Peyer's patch (tissue), 4 donors: Measurements from ENCODE around the gene PPAT.

Experiments
- CTCF ChIP-seq, 6 experiments: fragments of 450-650 bp in 4 of 6; fragments of 200-600 bp in 2 of 6; sonication (generic) in 1 of 6; IDR thresholded peaks; one replicate each; pipeline ENCODE4 v1.5.1; 2017 to 2019; ENCODE audit warnings: antibody characterized with exemption in 6 of 6, mild to moderate bottlenecking in 3 of 6, moderate library complexity in 1 of 6
- POLR2A ChIP-seq, 2 donors: fragments of 450-650 bp; IDR thresholded peaks; one replicate each; pipeline ENCODE4 v1.5.1; 2017; ENCODE audit warnings: antibody characterized with exemption in 2 of 2, mild to moderate bottlenecking in 2 of 2, moderate library complexity in 2 of 2

GRCh38 chr4:56391270-56391669 is 44.1 kb downstream of the PPAT start:
- TF ChIP-seq CTCF (IDR thresholded peaks at IDR 0.05) = no peak
- no peak for TF ChIP-seq POLR2A (IDR thresholded peaks at IDR 0.05)
